Measurements from ENCODE around the gene ETNK2. TPM values are rescaled to one million over a fixed set of nuclear protein-coding genes. Genes with fewer than 3 reads are reported as not detected.

ETNK2 gene
- total RNA-seq, 4 donors from 2014 or later: 0.35 to 9.7 (median 5.7) TPM; not detected in 1

- TF ChIP-seq POLR2A (IDR thresholded peaks at IDR 0.05) (no peak), CTCF (IDR thresholded peaks at IDR 0.05) (no peak)
- no peak overlapping the region for H3K27ac ChIP-seq
- H3K27me3 ChIP-seq: no peaks in the 10 kb centered on the region
- no peaks in the 10 kb centered on the region for H3K9me3 ChIP-seq
- no peak for DNase-seq
- H3K4me1 ChIP-seq: peaks cover 0 to 5% (median 0%) of the 10 kb centered on the region in 4 donors
- H3K36me3 ChIP-seq: peaks cover 0 to 19% (median 0%) of the 10 kb centered on the region in 3 donors
- H3K4me3 ChIP-seq: no peak overlapping the region
Observed at GRCh38 chr1:204112876-204113730, 38.7 kb downstream of the ETNK2 start.

- H3K4me1 ChIP-seq: peaks cover 0 to 6% (median 0%) of the 10 kb centered on the region in 4 donors
- no peaks in the 10 kb centered on the region for H3K27me3 ChIP-seq
- no peaks in the 10 kb centered on the region for H3K9me3 ChIP-seq
- no peak overlapping the region for H3K4me3 ChIP-seq
- no peak overlapping the region for H3K27ac ChIP-seq
- no peaks in the 10 kb centered on the region for H3K36me3 ChIP-seq
- TF ChIP-seq CTCF (IDR thresholded peaks at IDR 0.05) (no peak), POLR2A (IDR thresholded peaks at IDR 0.05) (no peak)
- no peak for DNase-seq
Observed at GRCh38 chr1:204110894-204111633, 40.8 kb downstream of the ETNK2 start.

GRCh38 chr1:204108312-204109141 lies 43.3 kb downstream of the ETNK2 start:
- DNase-seq: no peak
- Histone ChIP-seq H3K27ac (no peak overlapping the region), H3K36me3 (no peaks in the 10 kb centered on the region), H3K4me3 (no peak overlapping the region), H3K4me1 (peaks cover 0 to 19% (median 2%) of the 10 kb centered on the region in 4 donors), H3K27me3 (no peaks in the 10 kb centered on the region), H3K9me3 (no peaks in the 10 kb centered on the region)
- TF ChIP-seq POLR2A (IDR thresholded peaks at IDR 0.05): no peak
- no peak for TF ChIP-seq CTCF (IDR thresholded peaks at IDR 0.05)

- no peak for TF ChIP-seq CTCF (IDR thresholded peaks at IDR 0.05)
- no peak for TF ChIP-seq POLR2A (IDR thresholded peaks at IDR 0.05)
- no peak overlapping the region for H3K4me3 ChIP-seq
- no peaks in the 10 kb centered on the region for H3K27me3 ChIP-seq
- no peaks in the 10 kb centered on the region for H3K9me3 ChIP-seq
- H3K27ac ChIP-seq: no peak overlapping the region
- DNase-seq: no peak
- peaks cover 0 to 26% (median 2%) of the 10 kb centered on the region in 4 donors for H3K4me1 ChIP-seq
- no peaks in the 10 kb centered on the region for H3K36me3 ChIP-seq
Observed at GRCh38 chr1:204107892-204108291, 44.0 kb downstream of the ETNK2 start.

- Histone ChIP-seq H3K9me3 (no peaks in the 10 kb centered on the region), H3K4me3 (no peak overlapping the region), H3K4me1 (peaks cover 0 to 36% (median 2%) of the 10 kb centered on the region in 4 donors), H3K36me3 (no peaks in the 10 kb centered on the region), H3K27me3 (no peaks in the 10 kb centered on the region), H3K27ac (no peak overlapping the region)
- DNase-seq: no peak
- TF ChIP-seq POLR2A (IDR thresholded peaks at IDR 0.05) (no peak), CTCF (IDR thresholded peaks at IDR 0.05) (no peak)
Observed at GRCh38 chr1:204106825-204107224, 45.0 kb downstream of the ETNK2 start.

Measured in Peyer's patch (tissue), 4 donors.